HK-2 (cell line): ENCODE measurements around the gene SEMA4A.
"Not testable (repeated sequence)": the region's sequence is repeated elsewhere in the genome, so short reads cannot be mapped to it uniquely, and the experiment has no call there.

ENCODE experiments used
- DNase-seq: peaks from one replicate; pipeline ENCODE4 v3.0.0-alpha.2; 2018; ENCODE audit not compliant: unreplicated experiment

Gene SEMA4A

GRCh38 chr1:156160000-156160742 lies 6.8 kb downstream of the SEMA4A start:
- DNase-seq: peak; percentile 62

DNA sequence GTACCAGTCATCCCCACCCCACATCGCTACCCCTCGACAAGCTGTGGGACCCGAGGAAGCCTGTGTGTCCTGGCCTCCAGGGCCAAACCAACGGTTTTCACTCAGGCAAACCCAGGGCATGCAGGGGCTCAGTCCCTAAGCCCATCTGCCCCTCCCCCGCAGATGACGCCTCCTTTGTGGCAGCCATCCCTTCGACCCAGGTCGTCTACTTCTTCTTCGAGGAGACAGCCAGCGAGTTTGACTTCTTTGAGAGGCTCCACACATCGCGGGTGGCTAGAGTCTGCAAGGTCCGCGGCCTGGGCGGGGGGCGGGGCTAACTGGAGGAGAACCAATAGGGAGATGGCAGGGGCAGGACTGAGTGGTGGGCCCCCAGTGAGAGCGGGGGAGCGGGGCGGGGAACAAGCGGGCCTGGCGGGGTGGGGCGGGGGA lies 7.4 kb downstream of the SEMA4A start:
- DNase-seq: peak; percentile 90

GRCh38 chr1:156162430-156163037 lies 9.1 kb downstream of the SEMA4A start:
- DNase-seq: no peak

- no peak for DNase-seq
Measured at GRCh38 chr1:156163712-156164111, 10.3 kb downstream of the SEMA4A start.

DNA sequence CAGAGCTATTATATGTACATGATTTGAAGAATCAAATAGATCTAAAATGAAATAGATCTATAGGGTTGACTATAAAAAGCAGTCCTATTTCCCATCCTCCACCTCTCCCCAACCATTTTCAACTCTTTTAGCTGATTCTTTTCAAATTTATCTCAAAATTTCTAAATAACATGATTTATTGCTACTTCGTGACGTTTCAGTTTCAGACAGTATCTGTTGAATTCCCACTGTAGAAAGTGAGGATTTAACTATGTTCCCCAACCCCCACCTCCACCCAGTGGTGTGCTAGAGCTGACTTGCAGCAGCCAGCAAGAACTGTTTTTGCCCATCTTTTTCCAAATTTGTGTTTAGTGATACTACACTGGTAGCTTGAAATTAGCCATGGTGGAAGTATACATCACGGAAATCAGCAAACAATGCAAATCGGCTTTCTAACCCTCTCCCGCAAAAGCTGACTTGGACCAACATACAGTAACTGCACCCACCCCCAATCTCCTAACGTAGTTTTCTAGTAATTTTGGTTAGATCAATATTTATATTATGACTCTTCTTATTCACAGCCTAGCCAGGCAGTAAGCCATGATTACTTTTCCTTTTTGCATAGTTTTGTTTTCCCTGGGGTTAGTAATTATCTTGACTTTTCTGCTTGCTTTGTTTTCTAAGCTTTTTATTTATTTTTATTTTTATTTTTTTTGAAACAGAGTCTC lies 10.9 kb downstream of the SEMA4A start:
- no peak for DNase-seq

DNA sequence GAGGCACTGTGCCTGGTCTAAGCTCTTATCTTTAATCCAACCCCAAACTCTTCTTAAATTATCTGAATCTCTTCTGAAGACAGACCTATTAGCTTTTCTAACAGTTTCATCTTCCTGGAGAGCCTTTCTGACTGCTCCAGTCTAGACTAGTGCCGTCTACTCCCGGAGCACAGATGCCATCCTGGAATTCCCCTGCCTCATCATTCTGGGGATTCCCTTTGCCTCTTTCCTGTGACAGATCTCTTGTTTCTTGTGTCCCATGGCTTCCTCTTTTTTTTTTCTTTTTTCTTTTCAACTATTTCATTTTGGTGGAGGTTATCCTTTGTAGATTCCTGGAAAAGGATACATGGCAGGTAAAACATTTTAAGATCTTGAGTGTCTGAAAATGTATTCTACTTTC lies 11.7 kb downstream of the SEMA4A start:
- no peak for DNase-seq

DNA sequence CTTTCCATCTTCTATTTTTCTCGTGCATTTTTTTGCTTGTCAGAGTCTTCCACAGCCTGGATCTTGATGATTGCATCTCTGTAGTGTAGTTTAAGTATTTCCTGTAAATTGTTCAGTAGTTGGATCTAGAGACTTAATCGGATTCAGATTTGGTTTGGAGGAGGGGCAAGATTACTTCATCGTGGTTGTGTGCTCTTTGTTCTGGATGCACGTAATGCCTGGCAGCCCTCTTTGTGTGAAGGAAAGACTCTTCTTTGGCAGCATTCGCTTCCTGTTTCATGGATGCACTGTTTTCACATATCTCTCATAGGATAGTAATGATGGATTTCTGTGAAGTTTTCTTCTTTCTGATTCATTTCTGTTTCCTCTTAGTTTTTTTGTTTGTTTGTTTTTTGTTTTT lies 14.2 kb downstream of the SEMA4A start:
- no peak for DNase-seq

DNA sequence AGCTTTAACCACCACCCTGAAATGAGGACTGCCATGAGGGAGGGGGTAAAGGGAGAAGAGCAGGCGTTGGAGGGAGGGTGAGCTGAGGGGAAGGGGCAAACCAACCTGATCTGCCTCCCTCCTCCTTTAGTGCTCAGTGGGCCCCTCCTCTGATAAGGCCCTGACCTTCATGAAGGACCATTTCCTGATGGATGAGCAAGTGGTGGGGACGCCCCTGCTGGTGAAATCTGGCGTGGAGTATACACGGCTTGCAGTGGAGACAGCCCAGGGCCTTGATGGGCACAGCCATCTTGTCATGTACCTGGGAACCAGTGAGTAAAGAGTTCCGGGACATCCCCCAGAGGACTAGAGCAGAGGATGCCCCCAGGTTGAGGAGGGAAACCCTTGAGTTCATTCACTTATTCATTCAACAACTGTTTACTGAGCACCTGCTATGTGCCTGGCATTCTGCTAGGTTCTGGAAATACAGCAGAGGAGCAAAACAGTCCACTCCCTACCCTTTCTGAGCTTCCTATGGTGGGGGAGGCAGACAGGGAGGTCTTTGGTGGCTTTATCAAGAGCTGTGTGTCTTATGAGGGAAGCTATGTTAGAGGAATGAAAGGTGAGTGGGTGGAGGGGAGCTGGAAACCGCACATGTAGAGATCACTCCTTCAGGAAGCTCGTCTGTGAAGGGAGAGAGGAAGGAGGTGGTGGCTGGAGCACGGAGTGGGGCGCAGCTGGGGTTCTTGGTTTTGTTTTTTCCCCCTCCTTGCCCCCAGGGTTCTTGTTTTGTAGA lies 19.5 kb downstream of the SEMA4A start:
- no peak for DNase-seq

DNA sequence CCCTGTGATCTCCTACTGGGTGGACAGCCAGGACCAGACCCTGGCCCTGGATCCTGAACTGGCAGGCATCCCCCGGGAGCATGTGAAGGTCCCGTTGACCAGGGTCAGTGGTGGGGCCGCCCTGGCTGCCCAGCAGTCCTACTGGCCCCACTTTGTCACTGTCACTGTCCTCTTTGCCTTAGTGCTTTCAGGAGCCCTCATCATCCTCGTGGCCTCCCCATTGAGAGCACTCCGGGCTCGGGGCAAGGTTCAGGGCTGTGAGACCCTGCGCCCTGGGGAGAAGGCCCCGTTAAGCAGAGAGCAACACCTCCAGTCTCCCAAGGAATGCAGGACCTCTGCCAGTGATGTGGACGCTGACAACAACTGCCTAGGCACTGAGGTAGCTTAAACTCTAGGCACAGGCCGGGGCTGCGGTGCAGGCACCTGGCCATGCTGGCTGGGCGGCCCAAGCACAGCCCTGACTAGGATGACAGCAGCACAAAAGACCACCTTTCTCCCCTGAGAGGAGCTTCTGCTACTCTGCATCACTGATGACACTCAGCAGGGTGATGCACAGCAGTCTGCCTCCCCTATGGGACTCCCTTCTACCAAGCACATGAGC lies 23.3 kb downstream of the SEMA4A start:
- DNase-seq: no peak

DNA sequence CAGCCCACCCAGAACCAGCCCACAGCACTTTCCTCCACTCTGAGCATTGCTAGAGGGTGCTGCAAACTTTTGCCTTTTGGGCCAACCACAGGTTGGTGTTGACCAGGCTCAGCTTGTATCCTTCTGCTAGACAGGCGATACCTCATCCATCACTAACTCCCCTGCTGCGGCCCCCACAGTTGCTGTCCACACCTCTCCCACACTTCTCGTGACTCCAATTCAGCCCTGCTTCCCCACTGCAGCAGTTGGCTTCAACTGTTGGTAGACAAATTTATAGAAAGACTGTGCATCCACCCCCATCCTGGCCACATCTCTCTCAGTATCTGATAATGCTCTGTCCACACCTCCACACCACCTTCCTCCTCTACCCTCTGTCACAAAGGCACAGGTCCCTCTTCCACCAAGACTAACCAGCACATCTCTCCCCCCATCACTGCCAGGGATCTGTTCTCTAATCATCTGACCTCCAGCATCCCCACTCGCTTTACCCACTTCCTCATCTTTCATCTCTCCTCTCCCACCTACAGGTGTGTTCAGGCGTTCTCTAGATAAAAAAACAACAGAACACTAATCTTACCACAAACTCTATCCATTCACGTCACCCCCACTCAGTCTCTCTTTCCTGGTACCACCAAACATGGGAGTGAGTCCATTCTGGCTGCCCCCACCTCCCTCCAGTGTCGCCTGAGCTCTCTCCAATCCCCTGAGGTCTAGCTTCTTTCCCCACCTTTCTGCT lies 24.7 kb downstream of the SEMA4A start:
- no peak for DNase-seq

DNA sequence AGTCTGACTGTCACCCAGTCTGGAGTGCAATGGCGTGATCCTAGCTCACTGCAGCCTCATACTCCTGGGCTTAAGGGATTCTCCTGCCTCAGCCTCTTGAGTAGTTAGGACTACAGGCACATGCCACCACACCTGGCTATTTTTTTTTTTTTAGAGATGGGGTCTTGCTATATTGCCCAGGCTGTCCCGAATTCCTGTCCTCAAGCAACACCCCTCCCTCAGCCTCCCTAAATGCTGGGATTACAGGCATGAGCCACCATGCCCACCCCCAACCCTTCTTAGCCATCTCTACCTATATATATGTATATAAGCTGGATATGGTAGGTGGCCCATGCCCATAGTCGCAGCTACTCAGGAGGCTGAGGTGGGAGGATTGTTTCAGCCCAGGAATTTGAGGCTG lies 27.1 kb downstream of the SEMA4A start:
- no peak for DNase-seq

DNA sequence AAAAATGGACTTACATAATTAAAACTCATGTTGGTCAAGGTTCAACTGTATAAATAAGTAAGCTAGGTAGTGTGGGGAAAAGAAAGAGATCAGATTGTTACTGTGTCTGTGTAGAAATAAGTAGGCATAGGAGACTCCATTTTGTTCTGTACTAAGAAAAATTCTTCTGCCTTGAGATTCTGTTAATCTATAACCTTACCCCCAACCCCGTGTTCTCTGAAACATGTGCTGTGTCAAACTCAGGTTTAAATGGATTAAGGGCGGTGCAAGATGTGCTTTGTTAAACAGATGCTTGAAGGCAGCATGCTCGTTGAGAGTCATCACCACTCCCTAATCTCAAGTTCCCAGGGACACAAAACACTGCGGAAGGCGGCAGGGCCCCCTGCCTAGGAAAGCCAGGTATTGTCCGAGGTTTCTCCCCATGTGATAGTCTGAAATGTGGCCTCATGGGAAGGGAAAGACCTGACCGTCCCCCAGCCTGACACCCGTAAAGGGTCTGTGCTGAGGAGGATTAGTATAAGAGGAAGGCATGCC lies 28.1 kb downstream of the SEMA4A start:
- DNase-seq: not testable (repeated sequence)

- not testable (repeated sequence) for DNase-seq
Measured at GRCh38 chr1:156182010-156182779, 28.8 kb downstream of the SEMA4A start.

DNA sequence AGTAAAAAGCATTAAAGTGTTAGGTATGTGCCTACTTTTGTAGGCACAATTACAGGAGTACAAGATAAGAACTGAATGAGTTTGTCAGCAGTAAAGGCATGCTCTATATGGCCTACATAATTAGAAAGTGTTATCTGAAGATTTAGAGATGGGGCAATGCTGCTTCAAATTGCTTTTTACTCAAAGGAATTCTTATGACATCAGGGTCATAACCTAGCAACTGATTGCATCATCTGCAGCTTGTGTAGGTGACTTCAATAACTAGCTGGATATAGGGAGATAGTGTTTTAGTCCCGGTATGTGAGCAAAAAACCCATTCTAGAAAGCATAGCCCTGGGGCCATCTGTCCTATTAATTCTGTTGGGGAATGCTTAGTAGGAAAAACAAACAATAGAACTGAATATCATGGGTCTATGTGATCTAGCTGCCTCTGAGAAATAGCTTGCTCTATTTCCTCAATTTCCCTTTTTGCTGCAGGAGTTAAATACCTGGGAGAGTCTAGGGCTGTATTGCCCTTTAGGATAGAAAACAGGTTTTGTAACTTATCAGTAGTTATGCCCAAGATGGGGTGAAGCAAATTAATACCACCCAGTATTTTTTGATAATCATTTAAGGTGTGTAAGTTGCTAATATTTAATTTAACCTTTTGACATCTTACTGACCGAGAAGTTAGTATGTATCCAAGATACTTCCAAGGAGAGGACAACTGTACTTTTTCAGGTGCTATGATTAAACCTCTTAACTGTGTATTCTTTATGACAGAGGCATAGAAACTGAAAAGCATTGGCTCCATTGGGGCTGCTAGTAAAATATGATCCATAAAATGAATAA lies 33.2 kb downstream of the SEMA4A start:
- DNase-seq: not testable (repeated sequence)

DNA sequence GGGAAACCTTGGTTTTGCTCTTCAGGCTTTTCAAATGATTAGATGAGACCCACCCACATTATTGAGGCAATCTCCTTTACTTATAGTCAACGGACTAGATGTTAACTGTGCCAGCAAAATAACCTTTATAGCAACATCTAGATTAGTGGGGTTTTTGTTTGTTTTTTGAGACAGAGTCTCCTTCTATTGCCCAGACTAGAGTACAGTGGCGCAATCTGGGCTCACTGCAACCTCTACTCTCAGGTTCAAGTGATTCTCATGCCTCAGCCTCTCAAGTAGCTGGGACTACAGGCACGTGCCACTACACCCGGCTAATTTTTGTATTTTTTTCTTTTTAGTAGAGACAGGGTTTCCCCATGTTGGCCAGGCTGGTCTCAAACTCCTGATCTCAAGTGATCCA lies 36.9 kb downstream of the SEMA4A start:
- not testable (repeated sequence) for DNase-seq

- no peak for DNase-seq
Measured at GRCh38 chr1:156191292-156191964, 38.0 kb downstream of the SEMA4A start.

DNA sequence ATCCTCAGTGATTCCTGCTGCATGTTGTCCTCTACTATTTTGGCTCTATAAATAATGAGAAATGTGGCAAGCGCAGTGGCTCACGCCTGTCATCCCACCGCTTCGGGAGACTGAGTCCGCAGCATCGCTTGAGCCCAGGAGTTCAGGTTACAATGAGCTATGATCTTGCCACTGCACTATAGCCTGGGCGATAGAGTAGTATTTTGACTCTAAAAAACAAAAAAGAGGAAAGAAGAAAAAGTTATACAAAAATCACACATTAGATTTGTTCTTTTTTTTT lies 39.8 kb downstream of the SEMA4A start:
- no peak for DNase-seq

DNA sequence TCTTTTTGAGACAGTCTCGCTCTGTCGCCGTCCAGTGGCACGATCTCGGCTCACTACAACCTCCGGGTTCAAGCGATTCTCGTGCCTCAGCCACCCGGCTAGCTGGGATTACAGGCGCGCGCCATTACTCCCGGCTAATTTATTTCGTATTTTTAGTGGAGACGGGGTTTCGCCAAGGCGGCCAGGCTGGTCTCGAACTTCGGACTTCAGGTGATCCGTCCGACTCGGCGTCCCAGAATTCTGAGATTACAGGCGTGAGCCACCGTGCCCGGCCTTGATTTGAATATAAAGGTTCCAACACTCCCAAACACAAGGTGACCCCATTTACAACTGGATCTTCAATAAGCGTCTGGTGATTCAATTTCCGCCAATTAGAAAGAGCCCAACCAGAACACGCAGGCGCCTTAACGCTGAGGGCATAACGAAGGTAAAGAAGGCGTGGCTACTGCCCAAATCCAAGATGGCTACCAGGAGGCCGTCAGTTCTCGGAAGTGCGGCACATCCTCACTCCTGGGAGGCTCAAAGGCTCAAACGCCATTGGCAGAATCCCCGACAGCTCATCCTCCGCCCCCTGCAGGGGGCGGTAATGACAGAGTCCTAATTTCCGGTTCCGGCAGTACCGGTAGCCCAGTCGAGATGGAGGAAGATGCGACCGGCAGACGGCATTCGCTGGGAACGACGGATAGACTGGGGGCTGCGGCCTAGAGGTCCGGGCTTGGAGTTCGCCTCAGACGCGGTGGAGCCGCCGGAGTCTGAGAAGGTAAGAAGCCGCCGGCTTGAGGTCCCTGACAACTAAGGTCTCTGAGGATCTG lies 40.3 kb downstream of the SEMA4A start, which contains the start of gene SLC25A44:
TSS of gene SLC25A44 (plus strand) at position 617 of the 812 bp plus-strand sequence. CDS start 5,744 bp downstream, outside the sequence.
- peak; percentile 97 for DNase-seq
